GM12875 (cell line): ENCODE data around the gene RUNX1.
"Not testable (repeated sequence)": the region's sequence is repeated elsewhere in the genome, so short reads cannot be mapped to it uniquely, and the experiment has no call there.

ENCODE experiments used
- H3K4me3 ChIP-seq: one replicate; pipeline ENCODE4 v1.5.1; 2011; ENCODE audit warnings: low read depth, low read length, control low read depth
- CTCF ChIP-seq: IDR thresholded peaks from 2 replicates; pipeline ENCODE4 v1.5.1; 2011; ENCODE audit warnings: low read depth, mild to moderate bottlenecking, control low read depth, inconsistent platforms, low read length, moderate library complexity, borderline replicate concordance; ENCODE audit not compliant: insufficient read depth

The RUNX1 gene

GRCh38 chr21:34994766-34995631, 54.1 kb downstream of the RUNX1 start:
- no peak overlapping the region for H3K4me3 ChIP-seq
- TF ChIP-seq CTCF = no peak

DNA sequence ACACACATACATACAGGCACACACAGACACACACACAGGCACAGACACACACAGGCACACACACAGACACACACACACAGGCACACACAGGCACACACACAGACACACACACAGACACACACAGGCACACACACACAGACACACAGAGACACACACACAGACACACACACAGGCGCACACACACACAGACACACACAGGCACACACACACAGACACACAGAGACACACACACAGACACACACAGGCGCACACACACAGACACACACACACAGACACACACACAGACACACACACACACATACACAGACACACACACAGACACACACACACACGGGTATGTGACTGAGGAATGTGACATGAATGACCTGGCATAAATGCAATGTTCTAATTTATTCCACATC, 55.6 kb downstream of the RUNX1 start:
- not testable (repeated sequence) for H3K4me3 ChIP-seq

DNA sequence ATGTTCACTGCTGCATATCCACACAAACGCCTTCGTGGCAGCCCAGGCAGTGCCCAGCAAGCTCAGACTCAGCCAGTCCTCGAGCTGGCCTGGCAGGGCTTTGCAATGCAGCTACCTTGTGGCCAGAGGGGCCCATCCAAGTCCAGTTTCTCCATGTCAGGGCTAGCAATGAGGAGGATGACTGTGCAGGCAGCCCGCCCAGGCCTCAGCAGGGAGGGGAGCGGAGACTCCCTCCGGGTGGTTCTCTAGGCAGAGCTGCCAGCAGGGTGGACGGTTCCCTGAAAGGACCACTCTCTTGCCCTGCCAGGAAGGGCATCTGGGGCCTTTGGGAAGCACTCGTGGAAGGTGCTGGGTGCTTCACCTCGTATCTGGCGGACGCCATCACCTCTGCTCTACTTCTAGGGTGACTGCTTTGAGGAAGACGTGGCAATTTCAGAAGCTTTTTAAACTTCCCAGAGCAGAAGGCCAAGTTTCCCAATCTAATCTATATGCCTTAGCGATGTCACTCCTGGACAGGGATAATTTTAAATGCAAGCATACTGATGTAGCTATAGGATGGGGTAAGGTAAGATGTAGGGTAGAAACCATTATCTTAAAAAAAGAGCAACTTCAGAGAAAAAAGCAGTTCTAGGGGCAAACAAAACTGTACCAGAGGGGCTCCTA, 56.2 kb downstream of the RUNX1 start:
- TF ChIP-seq CTCF = no peak
- no peak overlapping the region for H3K4me3 ChIP-seq

DNA sequence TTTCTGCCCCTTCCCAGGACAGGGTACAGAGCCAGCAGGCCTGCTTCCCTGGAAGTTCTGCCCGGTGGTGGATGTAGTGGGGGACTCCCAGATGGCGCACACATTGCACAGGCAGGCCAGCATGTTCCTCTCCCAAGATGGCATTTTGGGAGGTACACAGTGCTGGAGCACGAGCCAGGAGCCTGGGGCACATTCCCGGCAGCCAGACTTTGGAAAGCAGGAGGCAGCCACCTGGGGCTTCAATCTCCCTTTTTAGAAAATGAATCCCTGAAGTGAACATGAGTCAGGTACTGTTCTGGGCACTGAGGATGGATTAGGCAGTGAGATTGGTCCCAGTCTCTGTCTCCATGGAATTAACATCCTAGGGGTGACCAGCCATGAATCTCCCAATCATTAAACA, 56.9 kb downstream of the RUNX1 start:
- TF ChIP-seq CTCF = no peak
- no peak overlapping the region for H3K4me3 ChIP-seq

- no peak for TF ChIP-seq CTCF
Observed at GRCh38 chr21:34991366-34991957, 57.6 kb downstream of the RUNX1 start.

GRCh38 chr21:34990842-34991241, 58.3 kb downstream of the RUNX1 start:
- no peak for TF ChIP-seq CTCF
- no peak overlapping the region for H3K4me3 ChIP-seq

More at GRCh38 chr21:34991366-34991957, 57.6 kb downstream of the RUNX1 start:
- H3K4me3 ChIP-seq = no peak overlapping the region

GRCh38 chr21:34989337-34990151, 59.6 kb downstream of the RUNX1 start:
- H3K4me3 ChIP-seq = no peak overlapping the region
- no peak for TF ChIP-seq CTCF
